ENCODE measurements around the gene CACNA1S. TPM values are rescaled to one million over a fixed set of nuclear protein-coding genes. Genes with fewer than 3 reads are reported as not detected.
A peak's percentile ranks its signal among the peaks of the same experiment; 100 is the strongest.

The CACNA1S gene
- total RNA-seq, 1 donor from 2014 or later, result 0.55 TPM

DNA sequence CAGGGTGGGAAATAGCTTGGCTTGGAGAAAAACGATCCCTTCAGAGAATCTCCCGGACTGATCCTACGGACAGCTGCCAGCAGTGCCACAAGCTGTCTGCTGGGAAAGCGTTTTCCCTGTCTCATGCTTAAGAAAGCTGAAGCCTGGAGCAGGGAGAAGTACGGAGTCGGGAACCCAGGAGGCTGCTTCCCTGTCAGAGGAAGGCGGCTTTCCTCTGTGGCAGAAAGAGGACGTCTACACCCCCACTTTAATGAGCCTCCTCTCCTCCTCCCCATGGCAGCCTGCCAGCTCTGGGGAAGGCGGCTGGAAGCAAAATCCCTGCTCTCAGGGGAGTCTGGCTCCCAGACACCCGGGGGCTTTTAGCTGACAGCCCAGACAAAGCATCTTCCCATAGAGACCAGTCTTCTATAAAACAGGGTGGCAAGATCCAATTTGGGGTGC is 96.0 kb downstream of the CACNA1S start:
- no peak for ATAC-seq
- Histone ChIP-seq H3K27ac (no peak overlapping the region), H3K27me3 (no peaks in the 10 kb centered on the region), H3K36me3 (no peaks in the 10 kb centered on the region), H3K9me3 (no peaks in the 10 kb centered on the region), H3K4me3 (no peak overlapping the region), H3K4me1 (peaks cover 48% of the 10 kb centered on the region)
- TF ChIP-seq, protein P1, sequence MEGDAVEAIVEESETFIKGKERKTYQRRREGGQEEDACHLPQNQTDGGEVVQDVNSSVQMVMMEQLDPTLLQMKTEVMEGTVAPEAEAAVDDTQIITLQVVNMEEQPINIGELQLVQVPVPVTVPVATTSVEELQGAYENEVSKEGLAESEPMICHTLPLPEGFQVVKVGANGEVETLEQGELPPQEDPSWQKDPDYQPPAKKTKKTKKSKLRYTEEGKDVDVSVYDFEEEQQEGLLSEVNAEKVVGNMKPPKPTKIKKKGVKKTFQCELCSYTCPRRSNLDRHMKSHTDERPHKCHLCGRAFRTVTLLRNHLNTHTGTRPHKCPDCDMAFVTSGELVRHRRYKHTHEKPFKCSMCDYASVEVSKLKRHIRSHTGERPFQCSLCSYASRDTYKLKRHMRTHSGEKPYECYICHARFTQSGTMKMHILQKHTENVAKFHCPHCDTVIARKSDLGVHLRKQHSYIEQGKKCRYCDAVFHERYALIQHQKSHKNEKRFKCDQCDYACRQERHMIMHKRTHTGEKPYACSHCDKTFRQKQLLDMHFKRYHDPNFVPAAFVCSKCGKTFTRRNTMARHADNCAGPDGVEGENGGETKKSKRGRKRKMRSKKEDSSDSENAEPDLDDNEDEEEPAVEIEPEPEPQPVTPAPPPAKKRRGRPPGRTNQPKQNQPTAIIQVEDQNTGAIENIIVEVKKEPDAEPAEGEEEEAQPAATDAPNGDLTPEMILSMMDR (IDR thresholded peaks at IDR 0.05), result no peak
- intact Hi-C loops (cut with DNase I), result no loop called here
- peak; percentile 63 for DNase-seq

DNA sequence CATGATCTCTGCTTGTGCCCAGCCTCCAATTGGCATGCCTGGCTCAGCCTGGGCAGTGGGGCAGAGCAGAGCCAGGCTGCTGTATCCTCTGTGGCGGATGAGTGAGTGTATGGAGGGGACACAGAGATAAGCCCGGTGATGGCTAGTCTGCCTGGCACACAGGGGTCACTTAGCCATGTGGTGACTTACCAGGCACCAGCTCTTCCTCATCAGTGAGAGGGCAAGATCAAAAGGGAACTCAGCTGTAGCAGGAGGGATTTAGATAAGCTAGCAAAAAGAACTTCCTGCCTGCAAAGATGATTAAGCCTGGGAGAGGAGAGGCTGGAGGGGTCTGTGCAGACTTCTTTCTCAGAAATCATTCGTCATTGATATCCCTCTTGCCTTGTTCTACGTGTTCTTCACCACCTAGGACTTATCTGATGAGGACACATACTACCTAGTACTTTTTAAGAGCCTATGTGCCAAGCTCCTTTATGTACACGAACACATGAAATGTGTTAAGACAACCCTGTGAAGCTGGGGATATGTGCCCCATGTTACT is 96.6 kb downstream of the CACNA1S start:
- Histone ChIP-seq H3K9me3 (no peaks in the 10 kb centered on the region), H3K4me1 (peaks cover 47% of the 10 kb centered on the region), H3K27me3 (no peaks in the 10 kb centered on the region), H3K4me3 (no peak overlapping the region), H3K27ac (no peak overlapping the region), H3K36me3 (no peaks in the 10 kb centered on the region)
- TF ChIP-seq, protein P1 (IDR thresholded peaks at IDR 0.05), result no peak
- ATAC-seq, result no peak
- intact Hi-C loops (cut with DNase I), result no loop called here
- no peak for DNase-seq

DNA sequence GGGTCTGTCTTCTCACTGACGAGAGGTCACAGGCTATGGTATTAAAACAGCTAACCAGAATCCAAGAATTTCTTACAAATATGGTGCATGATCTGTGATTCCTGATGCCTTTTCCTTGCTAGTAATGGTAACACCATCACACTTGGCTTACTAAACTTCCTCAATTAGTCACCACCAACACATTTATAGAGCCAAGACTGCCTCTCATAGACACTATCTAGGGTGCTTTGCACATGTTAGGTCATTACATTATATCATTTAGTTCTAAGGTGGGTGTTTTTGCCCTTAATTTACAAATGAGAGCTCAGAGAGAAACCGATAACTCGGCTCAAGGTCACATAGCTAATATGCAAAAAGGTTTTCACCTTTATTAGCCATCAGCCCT is 97.4 kb downstream of the CACNA1S start:
- ATAC-seq, result no peak
- TF ChIP-seq, protein P1 (IDR thresholded peaks at IDR 0.05), result no peak
- no peak overlapping the region for H3K27ac ChIP-seq

DNA sequence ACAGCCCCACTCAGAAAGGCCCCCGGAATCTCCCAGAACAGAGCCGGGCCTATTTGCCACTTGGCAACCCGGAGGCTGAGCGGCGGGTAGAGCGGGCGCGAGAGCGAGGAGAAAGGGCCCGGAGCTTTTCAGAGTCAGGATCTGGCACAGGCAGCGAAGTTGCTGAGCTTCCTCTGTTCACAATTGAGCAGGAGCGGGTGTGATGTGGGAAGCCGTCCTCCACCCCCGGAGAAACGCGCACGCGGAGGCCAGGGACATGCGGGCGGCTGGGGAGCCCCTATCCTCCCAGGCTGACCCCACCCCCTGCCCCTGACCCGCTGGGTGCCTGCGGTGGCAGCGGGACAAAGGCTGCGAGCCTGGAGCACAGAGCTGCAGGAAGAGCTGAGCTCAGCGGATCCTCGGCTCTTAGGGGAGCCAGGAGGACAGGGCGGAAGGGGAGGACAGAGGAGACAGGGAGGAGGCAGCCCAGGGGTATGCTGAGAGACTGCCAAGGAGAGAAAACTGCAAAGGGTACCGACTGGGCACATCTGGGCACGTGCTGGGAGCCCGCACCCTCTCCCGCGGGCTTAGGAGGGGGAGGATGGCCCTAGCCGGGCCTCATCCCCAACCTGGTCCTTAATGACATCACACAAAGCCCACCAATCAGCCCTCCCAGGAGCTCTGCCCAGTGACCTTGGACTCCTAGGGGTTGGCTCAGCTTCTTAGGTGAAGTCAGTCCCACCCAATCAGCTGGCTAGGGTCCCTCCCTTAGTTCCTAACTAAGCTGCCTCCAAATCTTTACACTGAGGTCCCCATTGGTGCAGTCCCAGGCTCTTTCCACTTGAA is 98.0 kb downstream of the CACNA1S start:
- no peak overlapping the region for H3K27ac ChIP-seq
- TF ChIP-seq, protein P1 (IDR thresholded peaks at IDR 0.05), result no peak
- no peaks in the 10 kb centered on the region for H3K27me3 ChIP-seq
- DNase-seq, result no peak
- no peaks in the 10 kb centered on the region for H3K9me3 ChIP-seq
- peak overlapping the region; percentile 23 for H3K4me3 ChIP-seq
- ATAC-seq, result no peak
- intact Hi-C loops (cut with DNase I), result no loop called here
- H3K4me1 ChIP-seq, result peaks cover 41% of the 10 kb centered on the region
- no peaks in the 10 kb centered on the region for H3K36me3 ChIP-seq

More for the DNA sequence above, 97.4 kb downstream of the CACNA1S start:
- Histone ChIP-seq H3K4me1 (peaks cover 44% of the 10 kb centered on the region), H3K27me3 (no peaks in the 10 kb centered on the region), H3K4me3 (no peak overlapping the region), H3K36me3 (no peaks in the 10 kb centered on the region), H3K9me3 (no peaks in the 10 kb centered on the region)
- DNase-seq, result no peak
- intact Hi-C loops (cut with DNase I), result no loop called here

DNA sequence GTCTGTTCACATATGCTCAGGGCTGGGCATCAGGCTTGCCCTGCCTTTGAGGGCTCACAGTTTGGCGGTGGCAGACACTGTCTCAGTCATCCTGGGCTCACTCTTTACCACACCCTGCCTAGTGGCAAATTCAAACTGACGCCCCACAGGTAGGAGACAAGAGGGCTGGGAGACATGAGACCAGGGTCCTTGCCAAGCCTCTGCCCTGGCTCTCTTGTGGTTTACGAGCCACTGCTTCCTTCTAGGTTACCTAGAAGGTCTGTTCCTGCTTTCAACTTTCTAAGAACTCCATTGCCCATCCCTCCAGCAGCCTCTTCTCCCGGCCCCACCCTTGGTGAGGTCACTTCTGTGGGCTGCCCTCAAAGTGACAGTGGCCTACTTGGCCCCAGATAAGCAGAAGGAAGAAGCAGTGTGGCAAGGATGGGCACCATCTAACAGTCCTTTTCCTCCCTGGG is 99.2 kb downstream of the CACNA1S start:
- no peak overlapping the region for H3K27ac ChIP-seq
- TF ChIP-seq, protein P1 (IDR thresholded peaks at IDR 0.05), result no peak
- no peaks in the 10 kb centered on the region for H3K27me3 ChIP-seq
- H3K36me3 ChIP-seq, result no peaks in the 10 kb centered on the region
- ATAC-seq, result peak; percentile 80
- peaks cover 40% of the 10 kb centered on the region for H3K4me1 ChIP-seq
- H3K4me3 ChIP-seq, result no peak overlapping the region
- peak; percentile 67 for DNase-seq
- intact Hi-C loops (cut with DNase I), result no loop called here
- H3K9me3 ChIP-seq, result no peaks in the 10 kb centered on the region

All from upper lobe of right lung (tissue), 1 donor.